Stimulated activated CD8-positive, alpha-beta memory T cell treated with anti-CD3 and anti-CD28 coated beads, Interleukin-7, amount 100 ng/mL, for 4 hours (primary cell): Measurements from ENCODE around the gene PIGT.

Experiments
- DNase-seq, 2 donors: peaks; one replicate each; pipeline ENCODE4 v3.0.0-alpha.2; 2020; ENCODE audit warnings: low read depth in 2 of 2

The PIGT gene

DNA sequence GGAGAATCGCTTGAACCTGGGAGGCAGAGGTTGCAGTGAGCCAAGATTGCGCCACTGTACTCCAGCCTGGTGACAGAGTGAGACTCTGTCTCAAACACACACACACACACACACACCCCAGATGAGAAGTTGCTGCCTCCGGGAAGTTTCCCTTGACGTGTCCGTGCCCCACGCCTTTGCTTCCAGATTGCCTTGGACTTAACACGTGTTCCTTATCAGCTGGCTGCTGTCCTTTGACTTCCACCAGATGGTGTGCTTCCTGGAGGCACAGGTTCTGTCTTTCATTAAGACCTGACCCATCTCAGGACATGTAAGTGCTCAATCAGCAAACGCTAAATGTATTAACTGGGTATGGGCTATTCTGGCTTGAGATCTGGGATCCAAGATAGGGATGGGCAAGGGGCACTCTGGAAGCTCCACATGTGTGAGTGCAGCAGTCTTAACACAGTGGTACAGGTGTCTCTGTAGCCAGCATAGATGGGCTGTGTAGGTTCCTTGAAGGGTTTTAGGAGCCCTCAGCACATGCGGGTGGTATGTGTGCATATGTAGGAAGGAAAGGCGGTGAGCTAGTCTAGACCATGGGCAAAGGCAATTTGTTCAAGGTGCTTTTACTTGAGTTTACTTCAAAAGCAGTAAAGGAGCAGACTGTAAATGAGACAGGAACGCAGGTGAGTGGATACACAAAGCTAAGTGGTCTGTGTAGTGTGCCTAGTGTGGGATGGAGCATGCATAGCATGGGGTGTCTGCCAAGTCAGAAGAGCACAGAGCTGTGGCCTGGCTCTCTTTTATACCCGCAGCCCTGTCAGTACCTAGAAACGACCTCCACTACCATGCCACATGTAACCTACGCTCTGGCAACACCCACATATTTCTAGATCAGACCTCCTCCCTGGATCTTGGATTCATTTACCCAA, 11.6 kb downstream of the PIGT start:
- DNase-seq: no peak

- DNase-seq: no peak
Observed at GRCh38 chr20:45429618-45430017, 13.7 kb downstream of the PIGT start.

- no peak for DNase-seq
Observed at GRCh38 chr20:45432294-45432693, 16.4 kb downstream of the PIGT start.

DNA sequence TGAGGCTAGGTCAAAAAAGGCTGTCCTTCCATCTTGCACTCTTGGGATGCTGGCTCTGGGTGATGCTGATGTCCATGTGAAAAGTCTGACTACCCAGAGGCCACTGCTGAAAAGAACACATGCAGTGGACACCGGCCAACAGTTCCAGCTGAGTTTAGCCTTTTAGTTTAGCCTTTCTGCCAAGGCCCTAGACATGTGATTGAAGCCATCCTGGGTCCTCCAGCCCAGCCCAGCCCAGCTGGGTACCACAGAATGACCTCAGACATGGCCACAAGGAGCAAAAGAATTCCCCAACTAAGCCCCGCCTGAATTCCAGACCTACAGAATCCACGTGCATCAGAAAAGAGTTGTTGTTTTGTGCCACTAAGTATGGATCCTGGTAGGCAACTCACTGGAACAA, 17.4 kb downstream of the PIGT start:
- DNase-seq: no peak

GRCh38 chr20:45433976-45434375, 18.0 kb downstream of the PIGT start:
- no peak for DNase-seq

- DNase-seq: peak; percentile 78
Observed at GRCh38 chr20:45436732-45437485, 21.0 kb downstream of the PIGT start.

DNA sequence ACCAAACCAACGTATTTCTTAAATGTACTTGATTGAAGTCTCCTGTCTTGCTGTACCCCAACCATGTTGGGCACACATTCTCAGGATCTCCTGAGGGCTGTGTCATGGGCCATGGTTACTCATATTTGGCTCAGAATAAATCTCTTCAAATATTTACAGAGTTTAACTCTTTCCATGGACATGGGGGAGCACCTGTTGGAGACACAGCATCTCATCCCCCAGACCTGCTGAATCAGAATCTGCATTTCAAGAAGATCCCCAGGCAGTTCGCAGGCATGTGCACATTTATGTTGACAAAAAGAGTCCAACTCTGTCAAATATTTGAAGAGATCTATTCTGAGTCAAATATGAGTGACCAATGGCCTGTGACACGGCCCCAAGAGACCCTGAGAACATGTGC, 24.5 kb downstream of the PIGT start:
- no peak for DNase-seq

DNA sequence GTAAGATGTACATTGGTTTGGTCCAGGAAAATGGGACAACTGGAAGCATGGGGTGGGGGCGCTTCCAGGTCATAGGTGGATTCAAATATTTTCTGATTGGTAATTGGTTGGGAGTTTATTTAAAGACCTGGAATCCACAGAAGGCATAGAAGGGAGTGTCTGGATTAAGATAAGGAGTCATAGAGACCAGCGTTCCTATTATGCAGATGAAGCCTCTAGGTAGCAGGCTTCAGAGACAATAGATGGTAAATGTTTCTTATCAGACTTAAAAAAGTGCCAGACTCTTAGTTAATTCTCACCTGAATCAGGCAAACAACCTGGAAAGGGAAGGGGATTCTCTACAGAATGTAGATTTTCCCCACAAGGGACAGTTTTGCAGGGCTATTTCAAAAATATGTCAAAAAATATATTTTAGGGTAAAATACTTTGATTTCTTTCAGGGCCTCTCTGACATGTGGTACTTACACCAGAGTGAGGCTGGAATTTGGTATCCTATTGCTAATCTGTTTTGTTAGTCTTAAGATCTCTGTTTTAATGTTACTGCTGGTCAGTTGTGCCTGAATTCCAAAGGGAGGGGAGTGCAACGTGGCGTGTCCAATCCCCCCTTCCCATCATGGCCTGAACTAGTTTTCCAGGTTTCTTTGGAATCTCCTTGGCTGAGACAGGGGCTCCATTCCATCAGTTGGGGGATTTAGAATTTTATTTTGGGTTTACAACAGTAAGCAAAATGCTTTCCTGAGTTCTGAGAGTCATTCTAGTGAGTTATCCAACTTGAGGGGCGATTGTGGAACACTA, 25.1 kb downstream of the PIGT start:
- DNase-seq: no peak

GRCh38 chr20:45441746-45442145, 25.8 kb downstream of the PIGT start:
- DNase-seq: no peak

DNA sequence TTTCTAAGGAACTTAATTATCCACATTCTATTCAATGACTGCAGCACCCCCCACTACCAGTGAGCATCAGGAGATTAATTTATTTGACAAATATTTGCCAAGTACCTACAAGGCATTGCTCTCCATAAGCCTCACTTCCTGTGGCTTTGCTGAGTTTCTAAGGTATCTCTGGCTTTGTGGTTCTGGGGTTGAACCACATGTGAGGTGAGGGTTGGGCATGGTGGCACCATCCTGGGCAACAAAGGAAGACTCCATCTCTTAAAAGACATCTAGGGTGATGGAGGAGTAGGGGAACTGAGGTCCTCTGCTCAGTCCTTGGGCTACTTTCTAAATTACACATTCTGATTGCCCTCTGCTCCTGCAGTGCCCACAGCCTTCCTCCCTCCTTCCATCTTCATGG, 28.1 kb downstream of the PIGT start:
- no peak for DNase-seq

DNA sequence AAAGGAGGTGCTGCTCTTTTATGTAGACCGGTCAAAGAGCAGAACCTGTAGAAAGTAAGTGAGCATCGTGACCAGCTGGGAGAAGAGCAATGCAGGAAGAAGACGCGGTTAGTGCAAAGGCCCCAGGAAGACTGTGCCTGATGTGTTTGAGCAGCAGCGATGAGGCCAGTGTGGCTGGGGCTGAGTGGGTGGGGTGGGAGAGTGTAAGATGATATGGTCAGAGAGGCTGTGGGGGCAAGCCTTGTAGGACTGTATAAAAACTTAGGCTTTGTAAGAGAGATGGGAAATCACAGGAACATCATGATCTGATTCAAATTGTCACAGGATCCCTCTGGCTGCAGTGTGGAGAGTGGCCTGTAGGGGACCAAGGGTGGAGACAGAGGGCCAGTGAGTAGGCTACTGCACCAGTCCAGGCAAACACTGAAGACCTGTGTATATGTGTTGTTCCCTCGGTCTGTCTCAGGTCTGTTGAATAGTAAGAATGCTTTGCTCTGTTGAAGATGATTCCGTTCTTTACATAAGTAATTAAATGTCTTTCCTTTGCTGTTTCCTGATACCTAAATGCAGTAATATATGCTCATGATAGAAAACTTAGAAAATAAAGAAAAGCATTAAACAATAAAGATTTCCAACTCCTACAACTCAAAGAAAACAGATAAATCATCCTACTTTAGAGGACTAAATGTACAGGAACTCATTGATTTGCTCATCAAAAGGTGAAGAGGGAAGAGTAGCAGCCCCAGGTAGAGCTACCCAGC, 30.0 kb downstream of the PIGT start:
- no peak for DNase-seq

DNA sequence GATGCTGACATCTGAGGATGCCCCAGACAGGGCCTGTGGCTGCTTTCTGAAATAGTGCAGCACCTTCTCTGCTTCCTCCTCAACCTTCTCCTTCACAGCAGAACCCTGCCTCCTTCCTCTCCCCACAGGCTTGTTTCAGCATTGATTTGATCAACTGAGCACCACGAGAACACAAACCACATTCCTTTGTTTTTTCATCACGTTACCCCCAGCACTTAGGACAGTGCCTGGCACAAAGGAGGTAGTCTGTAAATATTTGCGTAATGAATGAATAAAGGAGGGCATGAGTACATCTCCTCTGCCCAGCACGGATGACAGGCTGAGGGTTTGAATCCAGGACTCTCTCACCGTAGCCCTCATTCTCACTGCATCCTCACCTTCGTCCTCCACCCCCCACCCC, 32.3 kb downstream of the PIGT start:
- no peak for DNase-seq

GRCh38 chr20:45449528-45449927, 33.6 kb downstream of the PIGT start:
- DNase-seq: no peak

DNA sequence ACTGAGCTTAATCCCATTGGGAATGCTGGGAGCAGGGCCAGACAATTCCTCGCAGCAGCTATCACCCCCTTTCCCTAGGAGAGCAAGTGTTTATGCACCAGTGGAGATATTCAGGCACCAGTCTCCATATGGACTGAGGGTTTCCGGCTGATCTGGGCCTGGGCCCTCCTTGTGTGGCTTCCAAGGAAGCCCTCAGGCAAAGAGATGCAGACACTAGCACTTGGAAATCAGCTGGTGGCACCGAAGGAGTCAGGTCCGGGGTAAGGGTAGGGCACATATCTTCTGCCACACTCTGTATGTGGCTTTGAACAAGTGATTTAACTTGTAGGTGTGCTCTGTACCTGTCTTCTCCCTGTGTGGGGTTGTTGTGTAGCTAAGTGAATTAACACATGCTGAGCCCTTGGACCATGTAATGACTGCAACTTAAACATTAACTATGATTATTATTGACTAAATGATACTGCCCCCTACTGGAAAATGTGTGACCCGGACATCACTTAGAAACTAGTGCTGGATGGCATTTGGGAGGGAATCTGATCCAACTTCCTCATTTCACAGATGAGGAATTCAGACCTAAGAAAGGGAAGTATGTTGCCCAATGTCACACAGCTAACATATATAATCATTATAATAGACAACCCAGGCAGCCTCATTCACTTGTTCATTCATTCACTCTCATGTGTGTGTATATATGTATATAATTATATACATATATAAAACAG, 34.3 kb downstream of the PIGT start:
- no peak for DNase-seq

GRCh38 chr20:45452238-45452637, 36.3 kb downstream of the PIGT start:
- DNase-seq: no peak

DNA sequence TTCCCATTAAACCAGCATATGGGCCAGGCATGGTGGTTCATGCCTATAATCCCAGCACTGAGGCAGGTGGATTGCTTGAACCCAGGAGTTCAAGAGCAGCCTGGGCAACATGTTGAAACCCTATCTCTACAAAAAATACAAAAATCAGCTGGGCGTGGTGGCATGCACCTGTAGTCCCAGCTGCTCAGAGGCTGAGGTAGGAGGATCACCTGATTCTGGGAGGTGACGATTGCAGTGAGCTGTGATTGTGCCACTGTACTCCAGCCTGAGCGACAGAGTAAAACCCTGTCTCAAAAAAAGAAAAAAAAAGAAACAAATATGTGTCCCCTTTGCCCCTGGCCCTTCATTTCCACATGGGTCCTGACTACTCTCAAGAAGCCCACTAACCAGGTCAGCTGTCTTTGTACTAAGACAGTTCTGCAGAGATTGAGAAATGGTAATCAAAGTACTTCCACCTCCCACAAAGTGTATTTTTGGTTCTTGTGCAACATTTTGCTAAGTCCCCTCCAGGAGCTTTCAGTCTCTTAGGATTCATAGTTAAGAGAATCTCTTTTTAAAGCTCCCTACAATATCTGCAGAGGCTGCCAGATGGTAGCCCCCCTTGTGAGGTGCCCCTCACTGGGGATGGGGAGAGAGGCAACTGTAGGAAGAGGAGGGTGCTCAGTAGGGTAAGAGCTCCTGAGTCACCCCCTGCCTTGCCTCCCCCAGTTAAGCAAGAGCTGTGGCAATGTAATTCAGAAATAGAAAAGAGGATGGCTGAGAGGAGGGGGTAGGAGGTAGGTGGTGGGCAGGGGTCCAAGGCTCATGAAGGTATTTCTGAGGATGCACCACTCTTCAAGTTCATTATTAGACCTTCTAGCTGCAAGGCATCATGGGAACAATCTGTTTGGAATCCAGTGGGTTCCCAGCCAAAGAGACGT, 37.1 kb downstream of the PIGT start:
- no peak for DNase-seq

GRCh38 chr20:45456632-45457031, 40.7 kb downstream of the PIGT start:
- DNase-seq: no peak

DNA sequence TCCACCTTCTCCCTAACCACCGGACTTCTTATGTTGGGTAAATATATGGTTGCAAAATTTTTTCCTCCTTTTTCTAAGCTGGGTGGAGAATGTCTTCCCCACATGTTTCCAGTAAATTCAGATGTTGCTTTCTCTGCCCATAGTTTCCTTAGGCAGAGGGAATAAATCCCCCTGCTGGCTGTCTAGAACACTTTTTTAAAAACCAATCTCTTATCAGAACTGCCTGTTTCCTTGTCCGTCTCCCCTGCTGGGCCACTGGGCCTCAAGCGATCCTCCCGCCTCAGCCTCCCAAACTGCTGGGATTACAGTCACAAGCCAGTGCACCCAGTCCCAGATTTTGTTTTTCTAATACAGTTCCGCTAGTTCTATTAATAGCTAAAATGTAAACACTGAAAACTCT, 43.7 kb downstream of the PIGT start:
- no peak for DNase-seq

GRCh38 chr20:45461225-45461624, 45.3 kb downstream of the PIGT start:
- no peak for DNase-seq
